Measurements from ENCODE around the gene S100A1.
"Not testable (repeated sequence)": the region's sequence is repeated elsewhere in the genome, so short reads cannot be mapped to it uniquely, and the experiment has no call there.

S100A1 gene

DNA sequence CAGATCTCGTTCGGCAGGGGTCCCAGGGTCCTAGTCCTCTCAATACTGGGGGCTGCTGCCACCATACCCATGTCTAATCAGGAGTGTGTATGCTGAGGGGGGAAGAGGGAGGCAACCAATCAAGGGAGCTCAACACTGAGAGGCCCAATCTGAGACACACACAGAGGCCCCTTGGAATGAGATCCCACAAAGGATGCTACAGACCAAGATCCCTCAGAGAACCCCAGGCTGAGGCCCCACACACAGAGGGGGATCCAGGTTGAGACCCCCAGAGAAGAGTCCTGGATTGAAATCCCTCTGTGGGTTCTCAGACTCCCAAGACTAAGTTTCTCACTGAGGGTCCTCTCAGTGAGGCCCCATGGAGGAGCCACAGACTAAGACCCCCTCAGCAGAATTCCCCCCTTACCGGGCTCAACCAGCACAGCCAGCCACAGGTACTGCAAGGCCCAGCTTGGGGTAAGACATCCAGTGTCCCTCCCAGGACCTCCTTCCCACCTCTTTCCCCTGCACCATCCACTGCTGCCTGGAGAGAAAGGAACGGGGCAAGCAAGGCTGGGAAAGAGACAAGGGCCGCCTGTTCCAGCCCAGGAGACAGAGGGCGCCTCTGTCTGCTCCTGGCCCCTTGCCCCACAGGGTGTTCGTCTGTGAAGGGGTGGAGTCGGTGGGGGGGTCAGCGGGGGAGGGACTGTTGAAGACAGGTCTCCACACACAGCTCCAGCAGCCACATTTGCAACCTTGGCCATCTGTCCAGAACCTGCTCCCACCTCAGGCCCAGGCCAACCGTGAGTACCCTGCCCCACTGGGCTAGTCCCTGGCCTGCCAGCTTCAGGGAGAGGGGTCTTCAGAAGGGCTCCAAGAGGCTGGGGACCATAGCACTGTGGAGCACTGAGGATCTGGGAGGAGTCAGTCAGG, at the start of gene S100A1:
S100A1 (plus strand) TSS at position 720 of the 912 bp plus-strand sequence. CDS start 2,088 bp downstream, outside the sequence.
- no peak for DNase-seq (ENCODE audit: low read depth, low spot score)

GRCh38 chr1:153578490-153578889, 49.7 kb upstream of the S100A1 start:
- DNase-seq (ENCODE audit: low read depth, low spot score), result no peak

DNA sequence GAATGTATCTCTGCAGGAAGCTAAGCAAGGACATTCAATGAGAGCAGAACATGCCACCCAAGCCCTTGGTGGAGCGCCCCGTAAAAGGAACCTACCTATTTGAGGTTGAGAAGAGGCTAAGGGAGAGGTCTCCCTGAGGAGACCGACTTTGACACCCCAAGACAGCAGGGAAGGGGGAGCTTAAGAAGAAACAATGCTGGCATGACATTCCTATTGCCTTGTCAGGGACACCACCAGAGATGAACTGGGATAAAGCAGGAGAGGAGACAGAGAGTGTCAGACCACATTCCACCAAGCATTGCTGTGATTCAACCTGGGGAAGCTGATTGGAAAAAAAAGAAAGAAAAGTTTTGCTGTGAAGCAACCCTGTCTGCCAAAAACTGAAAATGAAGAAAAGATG, 49.3 kb upstream of the S100A1 start:
- DNase-seq (ENCODE audit: low read depth, low spot score), result no peak

DNA sequence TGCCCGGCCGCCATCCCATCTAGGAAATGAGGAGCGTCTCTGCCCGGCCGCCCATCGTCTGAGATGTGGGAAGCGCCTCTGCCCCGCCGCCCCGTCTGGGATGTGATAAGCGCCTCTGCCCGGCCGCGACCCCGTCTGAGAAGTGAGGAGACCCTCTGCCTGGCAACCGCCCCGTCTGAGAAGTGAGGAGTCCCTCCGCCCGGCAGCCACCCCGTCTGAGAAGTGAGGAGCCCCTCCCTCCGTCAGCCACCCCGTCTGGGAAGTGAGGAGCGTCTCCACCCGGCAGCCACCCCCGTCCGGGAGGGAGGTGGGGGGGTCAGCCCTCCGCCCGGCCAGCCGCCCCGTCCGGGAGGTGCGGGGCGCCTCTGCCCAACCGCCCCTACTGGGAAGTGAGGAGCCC, 45.4 kb upstream of the S100A1 start:
- DNase-seq (ENCODE audit: low read depth, low spot score), result not testable (repeated sequence)

DNA sequence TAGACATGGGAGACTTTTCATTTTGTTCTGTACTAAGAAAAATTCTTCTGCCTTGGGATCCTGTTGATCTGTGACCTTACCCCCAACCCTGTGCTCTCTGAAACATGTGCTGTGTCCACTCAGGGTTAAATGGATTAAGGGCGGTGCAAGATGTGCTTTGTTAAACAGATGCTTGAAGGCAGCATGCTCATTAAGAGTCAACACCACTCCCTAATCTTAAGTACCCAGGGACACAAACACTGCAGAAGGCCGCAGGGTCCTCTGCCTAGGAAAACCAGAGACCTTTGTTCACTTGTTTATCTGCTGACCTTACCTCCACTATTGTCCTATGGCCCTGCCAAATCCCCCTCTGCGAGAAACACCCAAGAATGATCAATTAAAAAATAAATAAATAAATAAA, 44.7 kb upstream of the S100A1 start:
- DNase-seq (ENCODE audit: low read depth, low spot score), result not testable (repeated sequence)

GRCh38 chr1:153583976-153584375, 44.3 kb upstream of the S100A1 start:
- no peak for DNase-seq (ENCODE audit: low read depth, low spot score)

- DNase-seq (ENCODE audit: low read depth, low spot score), result no peak
Observed at GRCh38 chr1:153585006-153585405, 43.2 kb upstream of the S100A1 start.

- DNase-seq (ENCODE audit: low read depth, low spot score), result no peak
Observed at GRCh38 chr1:153586347-153586746, 41.9 kb upstream of the S100A1 start.

- DNase-seq (ENCODE audit: low read depth, low spot score), result no peak
Observed at GRCh38 chr1:153587314-153587713, 40.9 kb upstream of the S100A1 start.

DNA sequence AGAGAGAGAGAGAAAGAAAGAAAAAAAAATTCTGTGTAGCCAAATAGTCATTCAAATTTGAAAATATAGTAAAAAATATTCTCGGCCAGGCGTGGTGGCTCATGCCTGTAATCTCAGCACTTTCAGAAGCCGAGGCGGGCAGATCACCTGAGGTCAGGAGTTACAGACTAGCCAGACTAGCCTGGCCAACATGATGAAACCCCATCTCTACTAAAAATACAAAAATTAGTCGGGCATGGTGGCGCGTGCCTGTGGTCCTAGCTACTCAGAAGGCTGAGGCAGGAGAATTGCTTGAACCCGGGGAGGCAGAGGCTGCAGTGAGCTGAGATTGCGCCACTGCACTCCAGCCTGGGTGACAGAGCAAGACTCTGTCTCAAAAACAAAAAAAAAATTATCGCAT, 40.2 kb upstream of the S100A1 start:
- not testable (repeated sequence) for DNase-seq (ENCODE audit: low read depth, low spot score)

DNA sequence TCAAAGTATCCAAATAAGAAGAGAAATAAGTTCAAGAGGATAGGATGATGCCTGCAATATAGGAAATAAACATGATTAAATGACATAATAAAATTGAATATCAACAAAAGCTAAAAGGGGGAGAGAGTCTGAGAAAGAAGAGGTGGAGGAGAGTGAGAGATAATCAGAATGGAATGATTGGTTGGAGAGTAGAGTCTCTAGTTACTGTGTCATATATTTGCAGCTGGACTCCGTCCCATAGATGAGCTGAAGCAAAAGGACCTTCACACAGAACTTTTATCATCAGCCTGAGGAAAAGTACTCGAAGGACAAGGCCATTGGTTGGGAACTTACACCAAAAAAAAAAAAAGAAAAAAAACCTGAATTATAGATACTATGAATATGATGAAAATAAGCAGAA, 39.8 kb upstream of the S100A1 start:
- DNase-seq (ENCODE audit: low read depth, low spot score), result no peak

DNA sequence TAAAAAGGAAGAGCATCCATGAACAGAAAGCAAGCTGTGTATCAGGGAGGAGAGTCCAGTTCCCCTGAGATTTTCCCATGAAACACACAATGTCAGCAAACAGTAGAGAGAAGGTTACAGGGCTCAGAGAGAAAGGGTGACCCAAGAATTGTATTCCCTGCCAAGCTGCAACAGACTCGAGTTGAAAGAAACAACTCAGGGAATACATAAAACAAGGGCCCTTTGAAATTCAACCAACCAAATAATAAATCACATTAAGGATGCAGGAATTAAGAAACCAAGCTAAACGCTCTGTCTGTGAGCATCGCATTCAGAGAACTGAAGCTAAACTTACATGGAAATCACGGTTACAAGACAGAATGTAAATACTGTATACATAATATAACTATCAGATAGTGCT, 35.5 kb upstream of the S100A1 start:
- no peak for DNase-seq (ENCODE audit: low read depth, low spot score)

DNA sequence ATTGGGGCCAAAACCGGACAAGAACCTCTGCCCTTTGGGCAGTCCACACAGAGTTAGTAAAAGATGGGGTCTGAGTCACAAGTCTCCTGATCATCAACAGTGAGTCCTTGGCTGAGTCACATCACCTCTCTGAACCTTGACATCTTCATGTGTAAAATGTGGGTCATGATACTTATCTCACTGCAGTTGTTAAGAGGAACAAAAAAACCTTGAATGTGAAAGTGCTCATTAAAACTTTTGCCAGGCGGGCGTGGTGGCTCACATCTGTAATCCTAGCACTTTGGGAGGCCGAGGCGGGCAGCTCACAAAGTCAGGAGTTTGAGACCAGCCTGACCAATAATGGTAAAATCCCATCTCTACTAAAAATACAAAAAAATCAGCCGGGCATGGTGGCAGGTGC, 31.0 kb upstream of the S100A1 start:
- DNase-seq (ENCODE audit: low read depth, low spot score), result no peak

GRCh38 chr1:153598309-153599172, 29.7 kb upstream of the S100A1 start:
- DNase-seq (ENCODE audit: low read depth, low spot score), result no peak

DNA sequence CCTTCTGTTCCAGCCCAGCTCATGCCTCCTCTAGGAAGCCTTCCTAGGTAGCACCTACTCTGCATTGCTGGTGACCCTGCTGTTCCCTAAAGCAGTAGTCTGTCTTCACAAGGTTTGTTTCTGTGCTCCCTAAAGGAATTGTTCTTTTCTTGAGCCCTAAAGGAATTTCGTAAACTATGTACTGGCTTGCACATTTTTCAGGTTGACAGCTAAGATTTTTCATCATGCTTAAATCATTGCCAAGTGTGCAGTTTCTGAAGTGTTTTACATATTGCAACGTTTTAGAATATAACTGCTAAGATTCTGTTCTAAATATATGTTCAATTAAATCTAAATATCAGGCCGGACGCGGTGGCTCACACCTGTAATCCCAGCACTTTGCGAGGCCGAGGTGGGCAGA, 28.4 kb upstream of the S100A1 start:
- DNase-seq (ENCODE audit: low read depth, low spot score), result no peak

DNA sequence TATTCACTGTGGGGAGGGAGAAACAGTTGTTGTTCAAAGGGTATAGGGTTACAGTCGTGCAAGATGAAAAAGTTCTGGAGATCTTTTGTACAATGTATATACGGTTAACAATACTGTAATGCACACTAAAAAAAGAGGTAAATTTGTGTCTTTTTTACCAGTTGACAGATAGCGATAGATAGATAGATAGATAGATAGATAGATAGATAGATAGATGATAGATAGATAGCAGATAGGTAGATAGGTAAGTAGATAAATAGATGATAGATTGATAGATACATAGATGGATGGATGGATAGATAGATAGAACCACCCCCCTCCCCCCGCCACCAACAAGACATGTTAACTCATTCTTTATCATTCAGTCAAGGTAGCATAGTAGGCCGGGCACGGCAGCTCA, 25.5 kb upstream of the S100A1 start:
- DNase-seq (ENCODE audit: low read depth, low spot score), result no peak

- no peak for DNase-seq (ENCODE audit: low read depth, low spot score)
Observed at GRCh38 chr1:153606194-153606593, 22.0 kb upstream of the S100A1 start.

- DNase-seq (ENCODE audit: low read depth, low spot score), result no peak
Observed at GRCh38 chr1:153607381-153607780, 20.9 kb upstream of the S100A1 start.

- DNase-seq (ENCODE audit: low read depth, low spot score), result no peak
Observed at GRCh38 chr1:153608089-153608682, 20.0 kb upstream of the S100A1 start.

DNA sequence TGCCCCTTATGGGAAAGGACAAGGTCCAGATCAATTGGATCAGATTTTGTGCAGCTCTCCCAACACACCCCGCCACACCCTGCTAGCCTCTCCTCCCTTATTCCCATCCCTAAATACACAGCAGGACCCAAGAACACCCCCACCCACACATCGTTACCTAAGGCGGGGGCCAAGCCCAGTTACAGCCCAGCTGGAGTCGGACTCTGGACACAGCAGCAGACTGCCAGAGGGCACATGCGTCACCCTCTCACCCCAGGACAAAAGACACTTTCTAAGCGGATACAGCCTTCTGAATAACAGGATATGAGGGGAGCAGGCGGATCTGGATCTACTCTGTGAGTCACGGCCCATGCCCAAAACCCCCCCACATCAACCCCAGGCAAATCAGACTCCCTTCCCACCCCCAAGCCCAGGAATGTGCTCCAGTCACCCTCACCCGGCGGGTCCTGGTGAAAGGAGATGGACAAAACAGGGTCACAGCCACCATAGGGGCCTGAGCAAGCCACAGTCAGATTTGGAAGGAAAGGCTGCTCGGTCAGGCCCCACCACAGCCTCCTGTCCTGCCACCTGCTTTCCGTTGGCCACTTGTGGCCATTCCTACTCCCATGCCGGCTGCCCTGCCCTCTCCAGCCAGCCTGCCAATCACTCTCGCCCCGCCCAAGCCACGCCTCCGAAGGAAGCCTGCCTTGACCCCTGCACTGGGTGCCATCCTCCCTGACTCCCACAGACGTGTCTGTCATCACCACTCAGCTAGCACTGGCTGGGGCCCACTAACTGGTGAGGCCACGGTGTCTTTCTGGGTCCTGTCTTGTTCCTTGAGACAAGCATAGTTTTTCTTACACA, 19.3 kb upstream of the S100A1 start:
- DNase-seq (ENCODE audit: low read depth, low spot score), result no peak

- no peak for DNase-seq (ENCODE audit: low read depth, low spot score)
Observed at GRCh38 chr1:153609585-153609907, 18.7 kb upstream of the S100A1 start.

Data from activated naive CD8-positive, alpha-beta T cell treated with anti-CD3 and anti-CD28 coated beads, Interleukin-2, amount 50 U/mL, for 16 hours (primary cell).